GM12891 (cell line): ENCODE data around the gene PRKAR1B.

Experiments
- POLR2AphosphoS5 ChIP-seq: IDR thresholded peaks from 2 replicates; pipeline ENCODE4 v1.6.1; 2011; ENCODE audit warnings: low read depth, low read length, control low read depth
- TAF1 ChIP-seq: IDR thresholded peaks from 2 replicates; pipeline ENCODE4 v1.6.1; 2011; ENCODE audit warnings: low read depth, low read length, control low read depth

DNA sequence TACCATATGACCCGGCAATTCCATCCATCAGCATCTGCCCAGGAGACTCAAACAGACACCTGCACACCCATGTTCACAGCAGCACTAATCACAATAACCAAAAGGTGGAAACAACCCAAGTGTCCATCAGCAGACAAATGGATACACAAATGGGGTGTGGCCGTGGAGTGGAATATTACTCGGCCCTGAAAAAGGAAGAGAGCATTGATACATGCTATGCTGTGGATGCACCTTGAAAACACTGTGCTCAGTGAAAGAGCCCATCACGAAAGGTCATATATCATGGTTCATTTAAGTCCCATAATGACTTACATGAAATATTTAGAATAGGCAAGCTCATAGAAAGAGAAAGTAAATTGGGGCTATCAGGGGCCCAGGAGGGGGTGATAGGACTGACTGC is 58.1 kb downstream of the PRKAR1B start:
- TF ChIP-seq TAF1, result no peak
- TF ChIP-seq POLR2AphosphoS5, result no peak
